Calu3 (cell line): ENCODE results near the gene SPPL3. TPM values are rescaled to one million over a fixed set of nuclear protein-coding genes. Genes with fewer than 3 reads are reported as not detected.

ENCODE experiments used
- BruUV-seq: library from RNA; stranded (reverse); fragments of 400-500 nt; replicated peaks from 2 replicates; lab custom pipeline; 2021; lab: Mats Ljungman, UMichigan
- CTCF ChIA-PET: fragments of 300-600 bp; sonication (Branson Sonifier 250); formaldehyde crosslinking; loops from one replicate; lab custom pipeline; 2022; ENCODE audit warnings: antibody characterized with exemption; lab: Charles Lee
- DNase-seq: peaks from one replicate; pipeline ENCODE4 v3.0.0; 2022
- H3K27ac Mint-ChIP-seq: one replicate; pipeline ENCODE4 v1.8.0; 2022; ENCODE audit warnings: mixed read lengths; ENCODE audit not compliant: unreplicated experiment
- H3K27me3 Mint-ChIP-seq: one replicate; pipeline ENCODE4 v1.8.0; 2022; ENCODE audit warnings: mixed read lengths; ENCODE audit not compliant: unreplicated experiment
- H3K36me3 Mint-ChIP-seq: one replicate; pipeline ENCODE4 v1.8.0; 2022; ENCODE audit warnings: mild to moderate bottlenecking, moderate library complexity, mixed read lengths; ENCODE audit not compliant: insufficient read depth, unreplicated experiment
- H3K4me1 Mint-ChIP-seq: one replicate; pipeline ENCODE4 v1.8.0; 2022; ENCODE audit warnings: mild to moderate bottlenecking, low read depth, mixed read lengths; ENCODE audit not compliant: unreplicated experiment
- H3K4me3 Mint-ChIP-seq: one replicate; pipeline ENCODE4 v1.8.0; 2022; ENCODE audit warnings: mild to moderate bottlenecking, low read depth, moderate library complexity, mixed read lengths; ENCODE audit not compliant: unreplicated experiment
- H3K9me3 Mint-ChIP-seq: one replicate; pipeline ENCODE4 v1.8.0; 2022; ENCODE audit warnings: low read depth, mixed read lengths; ENCODE audit not compliant: unreplicated experiment
- CTCF ChIP-seq: fragments of 200-600 bp; IDR thresholded peaks from one replicate; pipeline ENCODE4 v1.8.0; 2022; ENCODE audit warnings: antibody characterized with exemption; ENCODE audit not compliant: unreplicated experiment
- intact Hi-C: fragments of 100-400 bp; cut with micrococcal nuclease; formaldehyde crosslinking; loops from one replicate; pipeline ENCODE4 v1.10.0; 2022; ENCODE audit not compliant: unreplicated experiment
- total RNA-seq: library from RNA; stranded (reverse); gene quantifications from 2 replicates; pipeline ENCODE4 v1.2.3, GENCODE V29; 2022

The SPPL3 gene
- total RNA-seq, 1 experiment from 2014 or later, result 61.0 TPM

- intact Hi-C loops, result no loop called here
- Mint-ChIP-seq H3K27me3 (no peaks in the 10 kb centered on the region), H3K4me1 (peaks cover 24% of the 10 kb centered on the region), H3K27ac (peak overlapping the region; percentile 40), H3K4me3 (peak overlapping the region; percentile 30), H3K9me3 (no peaks in the 10 kb centered on the region), H3K36me3 (peaks cover 54% of the 10 kb centered on the region)
- TF ChIP-seq CTCF, result no peak
- no TSS peak for BruUV-seq
- CTCF ChIA-PET, result interaction anchor here (0.6 kb wide), 1 partner anchor 77 kb away, joined by 4 read pairs; no protein-coding TSS in a partner anchor
- DNase-seq, result no peak
Measured at GRCh38 chr12:120719496-120720233, 184.5 kb downstream of the SPPL3 start.

- Mint-ChIP-seq H3K36me3 (peaks cover 50% of the 10 kb centered on the region), H3K4me3 (peak overlapping the region; percentile 30), H3K27ac (peak overlapping the region; percentile 40), H3K4me1 (peaks cover 21% of the 10 kb centered on the region), H3K9me3 (no peaks in the 10 kb centered on the region), H3K27me3 (no peaks in the 10 kb centered on the region)
- TF ChIP-seq CTCF, result no peak
- CTCF ChIA-PET, result no interaction called here
- no TSS peak for BruUV-seq
- no peak for DNase-seq
- intact Hi-C loops, result no loop called here
Measured at GRCh38 chr12:120719072-120719471, 185.1 kb downstream of the SPPL3 start.

GRCh38 chr12:120718055-120718454, 186.1 kb downstream of the SPPL3 start:
- no peaks in the 10 kb centered on the region for H3K9me3 Mint-ChIP-seq
- peaks cover 27% of the 10 kb centered on the region for H3K4me1 Mint-ChIP-seq
- intact Hi-C loops, result no loop called here
- no peak overlapping the region for H3K27ac Mint-ChIP-seq
- H3K36me3 Mint-ChIP-seq, result peaks cover 53% of the 10 kb centered on the region
- H3K27me3 Mint-ChIP-seq, result no peaks in the 10 kb centered on the region
- H3K4me3 Mint-ChIP-seq, result peak overlapping the region; percentile 30
- BruUV-seq, result no TSS peak
- no peak for DNase-seq
- TF ChIP-seq CTCF, result no peak
- CTCF ChIA-PET, result interaction anchor here (0.7 kb wide), 2 partner anchors 39 to 183 kb away, joined by 3 to 5 read pairs; no protein-coding TSS in a partner anchor

GRCh38 chr12:120713861-120714482, 190.2 kb downstream of the SPPL3 start:
- H3K9me3 Mint-ChIP-seq, result no peaks in the 10 kb centered on the region
- no peak overlapping the region for H3K4me3 Mint-ChIP-seq
- CTCF ChIA-PET, result no interaction called here
- peak; percentile 87 for DNase-seq
- no TSS peak for BruUV-seq
- H3K36me3 Mint-ChIP-seq, result peaks cover 59% of the 10 kb centered on the region
- H3K27ac Mint-ChIP-seq, result no peak overlapping the region
- no peaks in the 10 kb centered on the region for H3K27me3 Mint-ChIP-seq
- peak; percentile 76 for TF ChIP-seq CTCF
- peaks cover 47% of the 10 kb centered on the region for H3K4me1 Mint-ChIP-seq
- intact Hi-C loops, result loop anchor here (1.0 kb wide), 2 partner anchors 67 to 131 kb away; no protein-coding TSS in a partner anchor
